T-helper 9 cell (primary cell): Measurements from ENCODE around the gene DTNBP1.

Experiments
- DNase-seq: peaks from one replicate; pipeline ENCODE4 v3.0.0-alpha.2; 2020

The DTNBP1 gene

GRCh38 chr6:15513131-15513771 is 149.6 kb downstream of the DTNBP1 start:
- DNase-seq = no peak

GRCh38 chr6:15512721-15513120 is 150.1 kb downstream of the DTNBP1 start:
- no peak for DNase-seq

GRCh38 chr6:15512126-15512525 is 150.7 kb downstream of the DTNBP1 start:
- DNase-seq = no peak

GRCh38 chr6:15511248-15512125 is 151.3 kb downstream of the DTNBP1 start:
- no peak for DNase-seq

GRCh38 chr6:15510536-15511247 is 152.1 kb downstream of the DTNBP1 start:
- no peak for DNase-seq

- no peak for DNase-seq
Measured at GRCh38 chr6:15510121-15510520, 152.7 kb downstream of the DTNBP1 start.

GRCh38 chr6:15509335-15509933 is 153.4 kb downstream of the DTNBP1 start:
- DNase-seq = no peak

GRCh38 chr6:15508931-15509330 is 153.9 kb downstream of the DTNBP1 start:
- DNase-seq = no peak

- no peak for DNase-seq
Measured at GRCh38 chr6:15508441-15508871, 154.4 kb downstream of the DTNBP1 start.

GRCh38 chr6:15507746-15508145 is 155.1 kb downstream of the DTNBP1 start:
- no peak for DNase-seq

GRCh38 chr6:15507221-15507620 is 155.6 kb downstream of the DTNBP1 start:
- no peak for DNase-seq

- no peak for DNase-seq
Measured at GRCh38 chr6:15506066-15506465, 156.8 kb downstream of the DTNBP1 start.

GRCh38 chr6:15505463-15505918 is 157.3 kb downstream of the DTNBP1 start:
- DNase-seq = no peak

GRCh38 chr6:15504581-15505350 is 158.1 kb downstream of the DTNBP1 start:
- DNase-seq = no peak

- DNase-seq = no peak
Measured at GRCh38 chr6:15504040-15504495, 158.8 kb downstream of the DTNBP1 start.

GRCh38 chr6:15503346-15503680 is 159.5 kb downstream of the DTNBP1 start:
- no peak for DNase-seq

- DNase-seq = no peak
Measured at GRCh38 chr6:15502446-15503345, 160.1 kb downstream of the DTNBP1 start.

- DNase-seq = no peak
Measured at GRCh38 chr6:15501826-15502445, 160.9 kb downstream of the DTNBP1 start.

GRCh38 chr6:15500901-15501825 is 161.7 kb downstream of the DTNBP1 start:
- DNase-seq = no peak
